HCT116 (cell line): ENCODE data around the gene WT1. TPM values are rescaled to one million over a fixed set of nuclear protein-coding genes. Genes with fewer than 3 reads are reported as not detected.

ENCODE experiments used
- ATAC-seq: fragments of 200-7000 bp; cut with Tn5 transposase; 2 replicates; pipeline ENCODE4 v1.9.1; 2020; ENCODE audit warnings: mild to moderate bottlenecking, moderate library complexity
- BruUV-seq: library from RNA; stranded (reverse); fragments of 400-500 nt; replicated peaks from 2 replicates; lab custom pipeline; 2021; lab: Mats Ljungman, UMichigan
- CTCF ChIA-PET: fragments of 300-600 bp; sonication (Branson Sonifier 250); formaldehyde crosslinking; loops from one replicate; lab custom pipeline; 2021; ENCODE audit warnings: antibody characterized with exemption; lab: Charles Lee
- POLR2A ChIA-PET: fragments of 300-600, 350-600 bp; sonication (Branson Sonifier 250); formaldehyde crosslinking; loops from one replicate; lab custom pipeline; 2021; ENCODE audit warnings: antibody characterized with exemption; lab: Charles Lee
- RAD21 ChIA-PET, 2 experiments: fragments of 300-600 bp; sonication (Branson Sonifier 250); formaldehyde crosslinking; loops; one replicate each; lab custom pipeline; 2023; ENCODE audit warnings: low total read pairs in 2 of 2; ENCODE audit not compliant: uncharacterized antibody in 2 of 2, unreplicated experiment in 2 of 2, low non-redundant PET in 1 of 2; lab: Charles Lee
- DNase-seq: peaks from one replicate; pipeline ENCODE4 v3.0.0-alpha.2; 2010; ENCODE audit warnings: low read depth, low spot score
- H2AFZ ChIP-seq: fragments of 200-600 bp; shearing (Covaris generic), sonication (generic); 2 replicates; pipeline ENCODE4 v1.6.1; 2017; ENCODE audit warnings: low read depth, mixed run types, mixed read lengths, antibody characterized with exemption, low read length; ENCODE audit not compliant: poor library complexity, severe bottlenecking
- H3K27ac ChIP-seq: 2 replicates; pipeline ENCODE4 v1.5.1; 2012; ENCODE audit warnings: low read depth, low read length
- H3K27me3 ChIP-seq: fragments of 200-600 bp; sonication (generic); 2 replicates; pipeline ENCODE4 v1.6.1; 2016; ENCODE audit warnings: mixed run types, low read length, mixed read lengths; ENCODE audit not compliant: insufficient read depth
- H3K36me3 ChIP-seq, 2 experiments: fragments of 200-500 bp in 1 of 2; fragments of 200-600 bp in 1 of 2; sonication (Bioruptor generic) in 1 of 2; sonication (generic) in 1 of 2; 2 replicates each; pipeline versions ENCODE4 v1.5.1 to v1.6.1; 2014 to 2016; ENCODE audit warnings: low read length in 2 of 2, inconsistent platforms in 1 of 2, mixed read lengths in 1 of 2, mixed run types in 1 of 2; ENCODE audit not compliant: insufficient read depth in 2 of 2, control insufficient read depth in 1 of 2
- H3K4me1 ChIP-seq, 2 experiments: fragments of 200-600 bp in 1 of 2; sonication (generic) in 1 of 2; 2 replicates each; pipeline versions ENCODE4 v1.5.1 to v1.6.1; 2012 to 2017; ENCODE audit warnings: low read length in 2 of 2, inconsistent platforms in 1 of 2, mild to moderate bottlenecking in 1 of 2, mixed read lengths in 1 of 2, mixed run types in 1 of 2, moderate library complexity in 1 of 2; ENCODE audit not compliant: insufficient read depth in 2 of 2, control insufficient read depth in 1 of 2
- H3K4me2 ChIP-seq: fragments of 200-600 bp; sonication (generic); 2 replicates; pipeline ENCODE4 v1.6.1; 2017; ENCODE audit warnings: mixed run types, low read length, mixed read lengths
- H3K4me3 ChIP-seq, 2 experiments: fragments of 200-600 bp in 1 of 2; sonication (generic) in 1 of 2; replicated peaks in 1 of 2; 2 replicates each; pipeline ENCODE4 v1.5.1; 2011 to 2016; ENCODE audit warnings: low read length in 2 of 2, control low read depth in 1 of 2, low read depth in 1 of 2, mild to moderate bottlenecking in 1 of 2, mixed read lengths in 1 of 2, mixed run types in 1 of 2
- H3K79me2 ChIP-seq: fragments of 200-600 bp; sonication (generic); 2 replicates; pipeline ENCODE4 v1.6.1; 2017; ENCODE audit warnings: mild to moderate bottlenecking, mixed run types, low read length, moderate library complexity, mixed read lengths; ENCODE audit not compliant: insufficient read depth
- H3K9ac ChIP-seq: fragments of 200-600 bp; sonication (generic); 2 replicates; pipeline ENCODE4 v1.6.1; 2016; ENCODE audit warnings: low read length, mixed read lengths
- H3K9me2 ChIP-seq: fragments of 200-600 bp; sonication (generic), shearing (Covaris generic); 2 replicates; pipeline ENCODE4 v1.6.1; 2017; ENCODE audit warnings: mixed run types, mild to moderate bottlenecking, moderate library complexity; ENCODE audit not compliant: insufficient read depth
- H3K9me3 ChIP-seq, 2 experiments: fragments of 200-500 bp in 1 of 2; fragments of 200-600 bp in 1 of 2; sonication (Bioruptor generic) in 1 of 2; sonication (generic) in 1 of 2; 2 replicates each; pipeline ENCODE4 v1.6.1; 2014 to 2017; ENCODE audit warnings: low read length in 2 of 2, mixed read lengths in 2 of 2, inconsistent platforms in 1 of 2, low read depth in 1 of 2, mild to moderate bottlenecking in 1 of 2, mixed run types in 1 of 2, moderate library complexity in 1 of 2; ENCODE audit not compliant: control insufficient read depth in 1 of 2, insufficient read depth in 1 of 2
- H4K20me1 ChIP-seq: fragments of 200-600 bp; sonication (generic), shearing (Covaris generic); 2 replicates; pipeline ENCODE4 v1.6.1; 2017; ENCODE audit warnings: mixed run types, mild to moderate bottlenecking, moderate library complexity; ENCODE audit not compliant: insufficient read depth
- ATF3 ChIP-seq: IDR thresholded peaks from 2 replicates; pipeline ENCODE4 v1.6.1; 2012
- CBX3 ChIP-seq: IDR thresholded peaks from 2 replicates; pipeline ENCODE4 v1.6.1; 2012; ENCODE audit warnings: low read depth
- CEBPB ChIP-seq: IDR thresholded peaks from 2 replicates; pipeline ENCODE4 v1.6.1; 2012; ENCODE audit warnings: low read depth
- CTCF ChIP-seq, 3 experiments: fragments of 200-600 bp in 1 of 3; sonication (generic) in 1 of 3; IDR thresholded peaks in 2 of 3; conservative IDR thresholded peaks in 1 of 3; 2 replicates each; pipeline ENCODE4 v1.5.1; 2012 to 2017; ENCODE audit warnings: low read depth in 2 of 3, low read length in 2 of 3, antibody characterized with exemption in 1 of 3, borderline replicate concordance in 1 of 3, control low read depth in 1 of 3, mild to moderate bottlenecking in 1 of 3, mixed read lengths in 1 of 3, mixed run types in 1 of 3, moderate library complexity in 1 of 3; ENCODE audit not compliant: insufficient read depth in 1 of 3
- ELF1 ChIP-seq: IDR thresholded peaks from 2 replicates; pipeline ENCODE4 v1.6.1; 2012; ENCODE audit warnings: low read depth, borderline replicate concordance
- EZH2 ChIP-seq: fragments of 200-600 bp; sonication (generic); IDR thresholded peaks from 2 replicates; pipeline ENCODE4 v1.6.1; 2017; ENCODE audit warnings: antibody characterized with exemption, mixed run types
- EZH2phosphoT487 ChIP-seq: fragments of 200-600 bp; IDR thresholded peaks from 2 replicates; pipeline ENCODE4 v1.6.1; 2018; ENCODE audit warnings: antibody characterized with exemption, borderline replicate concordance
- MAX ChIP-seq: IDR thresholded peaks from 2 replicates; pipeline ENCODE4 v1.6.1; 2012
- POLR2A ChIP-seq: IDR thresholded peaks from 2 replicates; pipeline ENCODE4 v1.7.0; 2011; ENCODE audit warnings: borderline replicate concordance; ENCODE audit not compliant: insufficient read depth, insufficient read length; ENCODE audit errors: extremely low read depth
- RAD21 ChIP-seq: IDR thresholded peaks from 2 replicates; pipeline ENCODE4 v1.6.1; 2012; ENCODE audit warnings: low read depth, mild to moderate bottlenecking
- REST ChIP-seq: IDR thresholded peaks from 2 replicates; pipeline ENCODE4 v1.6.1; 2012; ENCODE audit warnings: low read depth
- SP1 ChIP-seq: IDR thresholded peaks from 2 replicates; pipeline ENCODE4 v1.6.1; 2012; ENCODE audit warnings: low read depth
- TCF7L2 ChIP-seq: IDR thresholded peaks from 2 replicates; pipeline ENCODE4 v1.7.0; 2011; ENCODE audit warnings: borderline replicate concordance, inconsistent platforms; ENCODE audit not compliant: insufficient read depth, insufficient read length; ENCODE audit errors: extremely low read depth
- YY1 ChIP-seq: IDR thresholded peaks from 2 replicates; pipeline ENCODE4 v1.6.1; 2011; ENCODE audit warnings: low read length, low read depth, moderate library complexity, mild to moderate bottlenecking; ENCODE audit not compliant: insufficient replicate concordance; ENCODE audit errors: extremely low read depth
- ZNF274 ChIP-seq: fragments of 200-500 bp; sonication (Bioruptor generic); IDR thresholded peaks from 2 replicates; pipeline ENCODE4 v1.6.1; 2014; ENCODE audit warnings: mild to moderate bottlenecking, low read depth, low read length, inconsistent platforms
- intact Hi-C: fragments of 100-400 bp; cut with micrococcal nuclease; formaldehyde crosslinking; loops from 2 replicates; pipeline ENCODE4 v1.10.0; 2022
- total RNA-seq: library from RNA; stranded (reverse); gene quantifications from one replicate; pipeline ENCODE4 v1.2.1, GENCODE V29; 2021; ENCODE audit not compliant: unreplicated experiment

WT1 gene
- total RNA-seq, 1 experiment from 2014 or later, result 0.07 TPM

GRCh38 chr11:32427616-32427934, 7.8 kb downstream of the WT1 start (continued):
- TF ChIP-seq CTCF (IDR thresholded peaks at IDR 0.05 in 2 of 3, conservative IDR thresholded peaks at IDR 0.05 in 1 of 3; ENCODE audit: borderline replicate concordance in 1 of 3, insufficient read depth in 1 of 3, low read depth in 2 of 3, low read length in 2 of 3) (no peak), SP1 (no peak), POLR2A (no peak), CBX3 (no peak)

GRCh38 chr11:32426819-32427615, 8.3 kb downstream of the WT1 start:
- H3K79me2 ChIP-seq, result no peaks in the 10 kb centered on the region
- no peaks in the 10 kb centered on the region for H3K4me1 ChIP-seq
- intact Hi-C loops, result no loop called here
- CTCF ChIA-PET, result no interaction called here
- no peaks in the 10 kb centered on the region for H3K36me3 ChIP-seq
- H3K4me3 ChIP-seq, result no peak overlapping the region
- no peak overlapping the region for H3K9ac ChIP-seq
- no peak for DNase-seq
- POLR2A ChIA-PET, result no interaction called here
- TF ChIP-seq CEBPB, result no peak
- TF ChIP-seq TCF7L2, result no peak
- no peak for TF ChIP-seq REST
- no peak for TF ChIP-seq ATF3
- TF ChIP-seq ZNF274, result no peak
- TF ChIP-seq EZH2phosphoT487, result no peak
- TF ChIP-seq CBX3, result no peak
- TF ChIP-seq YY1, result no peak
- no peak for TF ChIP-seq ELF1
- no peak for TF ChIP-seq EZH2
- no peak for TF ChIP-seq CTCF (IDR thresholded peaks at IDR 0.05 in 2 of 3, conservative IDR thresholded peaks at IDR 0.05 in 1 of 3; ENCODE audit: borderline replicate concordance in 1 of 3, insufficient read depth in 1 of 3, low read depth in 2 of 3, low read length in 2 of 3)
- TF ChIP-seq RAD21, result no peak
- TF ChIP-seq MAX, result no peak
- TF ChIP-seq POLR2A, result no peak
- no TSS peak for BruUV-seq
- no peak overlapping the region for H2AFZ ChIP-seq
- ATAC-seq, result no peak
- peaks cover 7% of the 10 kb centered on the region for H3K27me3 ChIP-seq
- H4K20me1 ChIP-seq, result no peaks in the 10 kb centered on the region
- H3K9me2 ChIP-seq, result no peaks in the 10 kb centered on the region
- RAD21 ChIA-PET, result no interaction called here
- H3K9me3 ChIP-seq, result no peaks in the 10 kb centered on the region
- H3K4me2 ChIP-seq, result no peak overlapping the region
- H3K27ac ChIP-seq, result no peak overlapping the region
